Upper lobe of right lung (tissue), 1 donor: ENCODE results near the gene HIVEP3. TPM values are rescaled to one million over a fixed set of nuclear protein-coding genes. Genes with fewer than 3 reads are reported as not detected.

Experiments used
- ATAC-seq: fragments of 200-7000 bp; cut with Tn5 transposase; one replicate; pipeline ENCODE4 v1.9.1; 2020; ENCODE audit warnings: mild to moderate bottlenecking, moderate library complexity
- DNase-seq: peaks from one replicate; pipeline ENCODE4 v3.0.0-alpha.2; 2020
- H3K27ac ChIP-seq: fragments of 200-600 bp; one replicate; pipeline ENCODE4 v1.8.0; 2022
- H3K27me3 ChIP-seq: fragments of 200-600 bp; one replicate; pipeline ENCODE4 v1.8.0; 2022; ENCODE audit warnings: mild to moderate bottlenecking
- H3K36me3 ChIP-seq: fragments of 200-600 bp; one replicate; pipeline ENCODE4 v1.8.0; 2022
- H3K4me1 ChIP-seq: fragments of 200-600 bp; one replicate; pipeline ENCODE4 v1.8.0; 2022
- H3K4me3 ChIP-seq: fragments of 200-600 bp; one replicate; pipeline ENCODE4 v1.8.0; 2022; ENCODE audit warnings: mild to moderate bottlenecking
- H3K9me3 ChIP-seq: fragments of 200-600 bp; one replicate; pipeline ENCODE4 v1.8.0; 2022
- intact Hi-C: fragments of 100-400 bp; cut with DNase I; formaldehyde crosslinking; loops from one replicate; pipeline ENCODE4 v1.11.0; 2022
- total RNA-seq: library from RNA; stranded (reverse); fragmentation: NEBNext Ultra II Directional; extraction: Animal tissue kit (Norgen Biotek cat#: 25700); gene quantifications from one replicate; pipeline ENCODE4 v1.2.1, GENCODE V29; 2021
- TF ChIP-seq, protein P1 (sequence below): fragments of 200-600 bp; IDR thresholded peaks from one replicate; pipeline ENCODE4 v1.8.0; 2022; ENCODE audit warnings: antibody characterized with exemption
- donor health status: DM: no; HTN: yes; CAD: no; lungs with severe emphysema.

The HIVEP3 gene
- total RNA-seq, 1 donor from 2014 or later: 16.6 TPM

GRCh38 chr1:41528726-41529605, 389.8 kb downstream of the HIVEP3 start:
- H3K36me3 ChIP-seq: no peaks in the 10 kb centered on the region
- H3K9me3 ChIP-seq: no peaks in the 10 kb centered on the region
- no peaks in the 10 kb centered on the region for H3K27me3 ChIP-seq
- ATAC-seq (no peak), DNase-seq (peak; percentile 51)
- TF ChIP-seq, protein P1, sequence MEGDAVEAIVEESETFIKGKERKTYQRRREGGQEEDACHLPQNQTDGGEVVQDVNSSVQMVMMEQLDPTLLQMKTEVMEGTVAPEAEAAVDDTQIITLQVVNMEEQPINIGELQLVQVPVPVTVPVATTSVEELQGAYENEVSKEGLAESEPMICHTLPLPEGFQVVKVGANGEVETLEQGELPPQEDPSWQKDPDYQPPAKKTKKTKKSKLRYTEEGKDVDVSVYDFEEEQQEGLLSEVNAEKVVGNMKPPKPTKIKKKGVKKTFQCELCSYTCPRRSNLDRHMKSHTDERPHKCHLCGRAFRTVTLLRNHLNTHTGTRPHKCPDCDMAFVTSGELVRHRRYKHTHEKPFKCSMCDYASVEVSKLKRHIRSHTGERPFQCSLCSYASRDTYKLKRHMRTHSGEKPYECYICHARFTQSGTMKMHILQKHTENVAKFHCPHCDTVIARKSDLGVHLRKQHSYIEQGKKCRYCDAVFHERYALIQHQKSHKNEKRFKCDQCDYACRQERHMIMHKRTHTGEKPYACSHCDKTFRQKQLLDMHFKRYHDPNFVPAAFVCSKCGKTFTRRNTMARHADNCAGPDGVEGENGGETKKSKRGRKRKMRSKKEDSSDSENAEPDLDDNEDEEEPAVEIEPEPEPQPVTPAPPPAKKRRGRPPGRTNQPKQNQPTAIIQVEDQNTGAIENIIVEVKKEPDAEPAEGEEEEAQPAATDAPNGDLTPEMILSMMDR: no peak
- no peak overlapping the region for H3K4me3 ChIP-seq
- no peaks in the 10 kb centered on the region for H3K4me1 ChIP-seq
- intact Hi-C loops: no loop called here
- H3K27ac ChIP-seq: no peak overlapping the region

DNA sequence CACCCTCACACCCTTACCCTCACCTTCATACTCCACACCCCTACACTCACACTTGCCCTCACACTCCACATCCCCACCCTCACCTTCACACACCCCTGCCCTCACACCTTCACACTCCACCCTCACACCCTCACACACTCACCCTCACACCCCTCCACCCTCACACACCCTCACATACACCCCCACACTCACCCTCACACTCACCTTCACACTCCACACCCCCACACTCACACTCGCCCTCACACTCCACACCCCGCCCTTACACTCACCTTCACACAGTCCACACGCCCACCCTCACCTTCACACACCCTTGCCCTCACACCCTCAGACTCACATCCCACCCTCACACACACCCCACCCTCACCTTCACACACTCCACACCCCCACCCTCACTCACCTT, 390.6 kb downstream of the HIVEP3 start:
- DNase-seq (peak; percentile 11), ATAC-seq (no peak)
- Histone ChIP-seq H3K27me3 (no peaks in the 10 kb centered on the region), H3K9me3 (no peaks in the 10 kb centered on the region), H3K36me3 (no peaks in the 10 kb centered on the region), H3K27ac (no peak overlapping the region), H3K4me3 (no peak overlapping the region), H3K4me1 (no peaks in the 10 kb centered on the region)
- intact Hi-C loops: no loop called here
- TF ChIP-seq, protein P1: no peak

GRCh38 chr1:41526956-41527561, 391.7 kb downstream of the HIVEP3 start:
- peak; percentile 31 for DNase-seq
- Histone ChIP-seq H3K4me3 (no peak overlapping the region), H3K9me3 (no peaks in the 10 kb centered on the region), H3K4me1 (no peaks in the 10 kb centered on the region), H3K27me3 (no peaks in the 10 kb centered on the region), H3K36me3 (no peaks in the 10 kb centered on the region), H3K27ac (no peak overlapping the region)
- intact Hi-C loops: no loop called here
- peak; percentile 3 for ATAC-seq
- TF ChIP-seq, protein P1: no peak

- H3K4me1 ChIP-seq: no peaks in the 10 kb centered on the region
- no peaks in the 10 kb centered on the region for H3K27me3 ChIP-seq
- intact Hi-C loops: no loop called here
- TF ChIP-seq, protein P1: no peak
- no peak overlapping the region for H3K4me3 ChIP-seq
- DNase-seq: no peak
- H3K9me3 ChIP-seq: no peaks in the 10 kb centered on the region
- H3K36me3 ChIP-seq: no peaks in the 10 kb centered on the region
- H3K27ac ChIP-seq: no peak overlapping the region
- no peak for ATAC-seq
Observed at GRCh38 chr1:41525891-41526587, 392.7 kb downstream of the HIVEP3 start.

DNA sequence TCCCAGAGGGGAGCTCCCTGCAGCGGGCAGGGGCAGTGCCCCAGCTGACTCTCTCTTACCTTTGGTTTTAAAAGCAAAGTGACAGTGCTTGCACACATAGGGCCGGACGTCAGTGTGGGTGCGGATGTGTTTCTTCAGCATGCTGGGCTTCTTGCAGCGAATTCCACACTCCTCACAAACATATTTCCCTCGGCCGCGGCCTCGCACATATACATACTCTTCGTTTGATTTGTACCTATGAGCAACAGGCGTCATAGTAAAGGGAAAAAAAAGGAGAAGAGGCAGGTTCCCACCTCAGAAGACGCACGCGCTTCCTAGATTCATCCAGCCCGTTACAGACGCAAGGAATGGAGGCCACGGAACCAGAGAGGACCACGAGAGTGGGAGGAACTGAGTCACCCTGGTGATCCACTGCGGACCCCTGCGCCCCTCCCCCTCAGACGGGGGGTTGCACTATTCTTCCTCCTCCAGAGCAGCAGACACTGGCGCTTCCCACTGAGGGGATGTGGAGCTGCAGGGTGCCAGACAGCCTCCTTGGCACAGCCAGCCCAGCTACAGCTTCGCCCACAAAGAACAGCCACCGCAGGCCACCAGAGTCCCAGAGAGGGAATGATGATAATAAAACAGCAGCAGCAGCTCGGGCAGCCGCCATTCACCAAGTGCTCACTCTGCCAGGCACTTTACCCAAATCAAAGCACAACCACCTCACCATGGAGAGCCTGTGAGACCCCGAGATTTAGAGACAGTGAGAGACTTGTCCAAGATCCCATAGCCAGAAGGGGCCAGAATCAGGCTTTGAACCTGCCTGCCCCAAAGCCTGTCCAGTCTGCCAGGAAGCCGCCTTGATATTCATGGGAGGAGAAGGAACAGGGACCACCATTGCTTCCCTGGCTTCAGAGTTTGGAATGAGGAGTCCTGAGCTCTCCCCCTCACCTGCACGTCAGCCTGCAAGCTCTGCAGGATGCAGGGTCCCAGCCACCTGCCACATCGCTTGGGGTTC, 393.7 kb downstream of the HIVEP3 start:
- no peaks in the 10 kb centered on the region for H3K4me1 ChIP-seq
- no peaks in the 10 kb centered on the region for H3K9me3 ChIP-seq
- no peak overlapping the region for H3K27ac ChIP-seq
- intact Hi-C loops: no loop called here
- ATAC-seq (no peak), DNase-seq (no peak)
- TF ChIP-seq, protein P1: no peak
- H3K4me3 ChIP-seq: no peak overlapping the region
- H3K36me3 ChIP-seq: no peaks in the 10 kb centered on the region
- H3K27me3 ChIP-seq: no peaks in the 10 kb centered on the region
